Caki2 (cell line): Measurements from ENCODE around the gene C9orf153. TPM values are rescaled to one million over a fixed set of nuclear protein-coding genes. Genes with fewer than 3 reads are reported as not detected.

Source experiments
- total RNA-seq: library from RNA; depleted of rRNA; stranded (reverse); fragments of >200 nt; shearing (Covaris generic); gene quantifications from 2 replicates; pipeline ENCODE4 v1.2.3, GENCODE V29; 2014; ENCODE audit warnings: low replicate concordance; rRNA removed

Gene C9orf153
- total RNA-seq, 1 experiment from 2014 or later = not detected

Other genes with a start within 250 kb of the C9orf153 start
- gene GOLM1, start 160.1 kb downstream of the C9orf153 start, total RNA-seq = 44.4 and 57.4 TPM in 2 replicates
- gene ISCA1, start 22.9 kb upstream of the C9orf153 start, total RNA-seq = 58.0 and 60.6 TPM in 2 replicates
- gene TUT7, start 94.8 kb upstream of the C9orf153 start, total RNA-seq = 3.4 and 8.8 TPM in 2 replicates